CD4-positive, alpha-beta T cell (primary cell): ENCODE results near the gene FGF14. TPM values are rescaled to one million over a fixed set of nuclear protein-coding genes. Genes with fewer than 3 reads are reported as not detected.
"Not testable (repeated sequence)": the region's sequence is repeated elsewhere in the genome, so short reads cannot be mapped to it uniquely, and the experiment has no call there.

Experiments used
- ATAC-seq: fragments of 200-7000 bp; cut with Tn5 transposase; one replicate; pipeline ENCODE4 v1.10.0; 2022; ENCODE audit warnings: mild to moderate bottlenecking; ENCODE audit not compliant: poor library complexity
- CTCF ChIA-PET: fragments of 350-600 bp; sonication (Branson Sonifier 250); formaldehyde crosslinking; loops from one replicate; lab custom pipeline; 2021; ENCODE audit warnings: antibody characterized with exemption, inconsistent platforms; lab: Charles Lee
- POLR2A ChIA-PET: fragments of 350-600 bp; sonication (Branson Sonifier 250); formaldehyde crosslinking; loops from one replicate; lab custom pipeline; 2021; ENCODE audit warnings: antibody characterized with exemption, inconsistent platforms; lab: Charles Lee
- DNase-seq, 14 experiments: peaks; one replicate each; pipeline ENCODE4 v3.0.0-alpha.2; 2013 to 2020; ENCODE audit warnings: mixed read lengths in 2 of 14
- H3K27ac ChIP-seq, 2 donors: one replicate each; pipeline versions ENCODE4 v1.5.1 to v1.7.0; 2013; ENCODE audit warnings: low read length in 2 of 2, low read depth in 1 of 2, mild to moderate bottlenecking in 1 of 2
- H3K27me3 ChIP-seq, 2 experiments: 1 replicate in 1 of 2; 2 replicates in 1 of 2; pipeline versions ENCODE4 v1.6.1 to v1.7.0; 2013; ENCODE audit warnings: low read length in 2 of 2, control low read depth in 1 of 2, mild to moderate bottlenecking in 1 of 2, moderate library complexity in 1 of 2; ENCODE audit not compliant: insufficient read depth in 2 of 2, control insufficient read depth in 1 of 2
- H3K36me3 ChIP-seq: one replicate; pipeline ENCODE4 v1.6.1; 2013; ENCODE audit warnings: low read length, control low read depth; ENCODE audit not compliant: insufficient read depth
- H3K4me1 ChIP-seq: one replicate; pipeline ENCODE4 v1.6.1; 2013; ENCODE audit warnings: low read length, control low read depth; ENCODE audit not compliant: insufficient read depth
- H3K4me3 ChIP-seq: one replicate; pipeline ENCODE4 v1.5.1; 2013; ENCODE audit warnings: mild to moderate bottlenecking, low read length, moderate library complexity
- H3K9me3 ChIP-seq, 2 experiments: 1 replicate in 1 of 2; 2 replicates in 1 of 2; pipeline versions ENCODE4 v1.6.1 to v1.7.0; 2013; ENCODE audit warnings: low read length in 2 of 2, mild to moderate bottlenecking in 2 of 2, control low read depth in 1 of 2, moderate library complexity in 1 of 2; ENCODE audit not compliant: control insufficient read depth in 1 of 2, insufficient read depth in 1 of 2
- H3K27ac Mint-ChIP-seq: one replicate; pipeline ENCODE4 v1.8.0; 2020; ENCODE audit warnings: mixed read lengths
- H3K27me3 Mint-ChIP-seq: one replicate; pipeline ENCODE4 v1.8.0; 2021; ENCODE audit warnings: mixed read lengths
- H3K36me3 Mint-ChIP-seq: one replicate; pipeline ENCODE4 v1.8.0; 2021; ENCODE audit warnings: low read depth, mixed read lengths
- H3K4me1 Mint-ChIP-seq: one replicate; pipeline ENCODE4 v1.8.0; 2021; ENCODE audit warnings: low read depth, mixed read lengths
- H3K4me3 Mint-ChIP-seq: one replicate; pipeline ENCODE4 v1.8.0; 2020; ENCODE audit warnings: mild to moderate bottlenecking, mixed read lengths
- H3K9me3 Mint-ChIP-seq: one replicate; pipeline ENCODE4 v1.8.0; 2020; ENCODE audit warnings: mixed read lengths
- intact Hi-C, 2 experiments: fragments of 100-400 bp; cut with DNase I in 1 of 2; cut with micrococcal nuclease in 1 of 2; formaldehyde crosslinking; loops; one replicate each; pipeline versions ENCODE4 v1.15.1 to v1.9.0; 2023 to 2025; cut with DNase I, micrococcal nuclease
- total RNA-seq, 174 experiments: library from RNA in 2 of 174; stranded (reverse) in 2 of 174; gene quantifications; one replicate each; pipeline ENCODE4 v1.2.3 and lab custom pipeline; 2021 to 2026
- TF ChIP-seq, protein P1 (sequence below): fragments of 200-600 bp; IDR thresholded peaks from one replicate; pipeline ENCODE4 v1.8.0; 2022; ENCODE audit warnings: antibody characterized with exemption, mild to moderate bottlenecking

FGF14 gene
- total RNA-seq, 2 experiments from 2014 or later, result not detected

DNA sequence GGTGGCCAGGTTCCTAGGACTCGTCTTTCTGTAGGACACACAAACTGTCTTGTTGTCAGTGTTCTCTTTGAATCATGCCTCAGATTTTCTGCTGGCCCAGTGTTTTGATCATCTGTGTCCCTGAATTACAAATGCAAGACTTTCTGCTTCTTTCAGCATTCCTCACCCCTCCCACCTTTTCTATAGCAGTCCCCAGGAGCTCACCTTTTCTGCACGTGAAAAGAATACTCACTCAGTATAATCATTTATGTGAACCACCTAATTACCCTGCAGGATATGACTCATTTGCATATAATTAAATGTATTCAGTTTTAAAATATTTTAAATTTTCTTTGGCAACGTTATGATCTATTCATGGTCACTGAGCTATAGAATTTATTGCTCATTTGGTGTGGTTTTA lies 560.1 kb downstream of the FGF14 start:
- no peaks in the 10 kb centered on the region for H3K27me3 Mint-ChIP-seq
- CTCF ChIA-PET, result no interaction called here
- intact Hi-C loops, result no loop called here
- no peaks in the 10 kb centered on the region for H3K4me1 Mint-ChIP-seq
- Histone ChIP-seq H3K4me1 (no peaks in the 10 kb centered on the region), H3K27me3 (no peaks in the 10 kb centered on the region), H3K4me3 (no peak overlapping the region), H3K27ac (no peak overlapping the region), H3K9me3 (no peaks in the 10 kb centered on the region), H3K36me3 (no peaks in the 10 kb centered on the region)
- ATAC-seq (no peak), DNase-seq (no peak)
- H3K27ac Mint-ChIP-seq, result no peak overlapping the region
- H3K36me3 Mint-ChIP-seq, result no peaks in the 10 kb centered on the region
- H3K9me3 Mint-ChIP-seq, result no peaks in the 10 kb centered on the region
- TF ChIP-seq, protein P1, sequence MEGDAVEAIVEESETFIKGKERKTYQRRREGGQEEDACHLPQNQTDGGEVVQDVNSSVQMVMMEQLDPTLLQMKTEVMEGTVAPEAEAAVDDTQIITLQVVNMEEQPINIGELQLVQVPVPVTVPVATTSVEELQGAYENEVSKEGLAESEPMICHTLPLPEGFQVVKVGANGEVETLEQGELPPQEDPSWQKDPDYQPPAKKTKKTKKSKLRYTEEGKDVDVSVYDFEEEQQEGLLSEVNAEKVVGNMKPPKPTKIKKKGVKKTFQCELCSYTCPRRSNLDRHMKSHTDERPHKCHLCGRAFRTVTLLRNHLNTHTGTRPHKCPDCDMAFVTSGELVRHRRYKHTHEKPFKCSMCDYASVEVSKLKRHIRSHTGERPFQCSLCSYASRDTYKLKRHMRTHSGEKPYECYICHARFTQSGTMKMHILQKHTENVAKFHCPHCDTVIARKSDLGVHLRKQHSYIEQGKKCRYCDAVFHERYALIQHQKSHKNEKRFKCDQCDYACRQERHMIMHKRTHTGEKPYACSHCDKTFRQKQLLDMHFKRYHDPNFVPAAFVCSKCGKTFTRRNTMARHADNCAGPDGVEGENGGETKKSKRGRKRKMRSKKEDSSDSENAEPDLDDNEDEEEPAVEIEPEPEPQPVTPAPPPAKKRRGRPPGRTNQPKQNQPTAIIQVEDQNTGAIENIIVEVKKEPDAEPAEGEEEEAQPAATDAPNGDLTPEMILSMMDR, result no peak
- H3K4me3 Mint-ChIP-seq, result no peak overlapping the region
- POLR2A ChIA-PET, result no interaction called here

GRCh38 chr13:101838323-101838722 lies 563.5 kb downstream of the FGF14 start:
- Mint-ChIP-seq H3K27ac (no peak overlapping the region), H3K4me1 (no peaks in the 10 kb centered on the region), H3K9me3 (no peaks in the 10 kb centered on the region), H3K4me3 (no peak overlapping the region), H3K27me3 (no peaks in the 10 kb centered on the region), H3K36me3 (no peaks in the 10 kb centered on the region)
- ATAC-seq, result no peak
- Histone ChIP-seq H3K36me3 (no peaks in the 10 kb centered on the region), H3K4me1 (no peaks in the 10 kb centered on the region), H3K27ac (no peak overlapping the region), H3K9me3 (no peaks in the 10 kb centered on the region), H3K27me3 (no peaks in the 10 kb centered on the region), H3K4me3 (no peak overlapping the region)
- intact Hi-C loops, result no loop called here
- TF ChIP-seq, protein P1, result no peak
- DNase-seq, result no peak
- POLR2A ChIA-PET, result no interaction called here
- CTCF ChIA-PET, result no interaction called here

DNA sequence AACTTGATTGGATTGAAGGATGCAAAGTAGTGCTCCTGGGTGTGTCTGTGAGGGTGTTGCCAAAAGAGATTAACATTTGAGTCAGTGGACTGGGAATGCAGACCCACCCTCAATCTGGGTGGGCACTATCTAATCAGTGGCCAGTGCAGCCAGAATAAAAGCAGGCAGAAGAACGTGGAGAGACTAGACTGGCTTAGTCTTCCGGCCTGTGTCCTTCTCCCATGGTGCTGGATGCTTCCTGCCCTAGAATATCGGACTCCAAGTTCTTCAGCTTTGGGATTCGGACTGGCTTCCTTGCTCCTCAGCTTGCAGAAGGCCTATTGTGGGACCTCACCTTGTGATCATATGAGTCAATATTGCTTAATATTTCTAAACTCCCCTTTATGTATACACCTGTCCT lies 564.1 kb downstream of the FGF14 start:
- H3K36me3 Mint-ChIP-seq, POLR2A ChIA-PET, H3K4me3 ChIP-seq, H3K9me3 Mint-ChIP-seq, H3K36me3 ChIP-seq, H3K27me3 Mint-ChIP-seq, H3K4me1 ChIP-seq, DNase-seq, H3K27ac ChIP-seq, H3K4me1 Mint-ChIP-seq, ATAC-seq, H3K4me3 Mint-ChIP-seq, H3K27me3 ChIP-seq, H3K27ac Mint-ChIP-seq, H3K9me3 ChIP-seq, CTCF ChIA-PET, intact Hi-C loops: not testable (repeated sequence)

DNA sequence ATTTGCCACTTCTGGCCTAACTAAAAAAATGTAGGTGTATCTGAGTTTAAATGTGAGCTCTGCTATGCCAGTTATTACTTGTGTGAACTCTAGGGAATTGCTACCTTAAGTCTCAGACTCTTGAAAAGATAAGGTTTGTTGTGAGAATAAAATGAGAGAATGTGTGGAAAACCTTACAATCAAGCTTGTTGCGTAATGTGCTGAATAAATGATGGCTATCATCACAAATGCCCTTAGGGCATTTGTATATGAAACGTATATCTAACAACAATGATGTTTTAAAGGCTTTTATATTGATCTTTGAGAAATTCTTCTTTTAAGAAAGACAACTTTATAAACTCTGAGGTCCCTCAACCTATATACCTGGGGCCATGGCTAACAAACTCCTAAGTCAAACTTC lies 564.6 kb downstream of the FGF14 start:
- Mint-ChIP-seq H3K36me3 (no peaks in the 10 kb centered on the region), H3K9me3 (no peaks in the 10 kb centered on the region), H3K27ac (no peak overlapping the region), H3K4me3 (no peak overlapping the region), H3K4me1 (no peaks in the 10 kb centered on the region), H3K27me3 (no peaks in the 10 kb centered on the region)
- intact Hi-C loops, result no loop called here
- CTCF ChIA-PET, result no interaction called here
- TF ChIP-seq, protein P1, result no peak
- H3K27me3 ChIP-seq, result peaks cover 0 to 4% of the 10 kb centered on the region in 2 experiments
- H3K36me3 ChIP-seq, result no peaks in the 10 kb centered on the region
- POLR2A ChIA-PET, result no interaction called here
- DNase-seq, result no peak
- ATAC-seq, result no peak
- no peak overlapping the region for H3K27ac ChIP-seq
- H3K4me3 ChIP-seq, result no peak overlapping the region
- no peaks in the 10 kb centered on the region for H3K9me3 ChIP-seq
- no peaks in the 10 kb centered on the region for H3K4me1 ChIP-seq
